GM18519 (cell line): ENCODE data around the gene ZNF85.
A peak's percentile ranks its signal among the peaks of the same experiment; 100 is the strongest.
"Not testable (repeated sequence)": the region's sequence is repeated elsewhere in the genome, so short reads cannot be mapped to it uniquely, and the experiment has no call there.

Experiments
- ATAC-seq: cut with Tn5 transposase; IDR thresholded peaks from one replicate; pipeline ENCODE4 v1.9.1; 2021; ENCODE audit warnings: mild to moderate bottlenecking, moderate library complexity; ENCODE audit not compliant: unreplicated experiment, low FRiP score

Gene ZNF85

DNA sequence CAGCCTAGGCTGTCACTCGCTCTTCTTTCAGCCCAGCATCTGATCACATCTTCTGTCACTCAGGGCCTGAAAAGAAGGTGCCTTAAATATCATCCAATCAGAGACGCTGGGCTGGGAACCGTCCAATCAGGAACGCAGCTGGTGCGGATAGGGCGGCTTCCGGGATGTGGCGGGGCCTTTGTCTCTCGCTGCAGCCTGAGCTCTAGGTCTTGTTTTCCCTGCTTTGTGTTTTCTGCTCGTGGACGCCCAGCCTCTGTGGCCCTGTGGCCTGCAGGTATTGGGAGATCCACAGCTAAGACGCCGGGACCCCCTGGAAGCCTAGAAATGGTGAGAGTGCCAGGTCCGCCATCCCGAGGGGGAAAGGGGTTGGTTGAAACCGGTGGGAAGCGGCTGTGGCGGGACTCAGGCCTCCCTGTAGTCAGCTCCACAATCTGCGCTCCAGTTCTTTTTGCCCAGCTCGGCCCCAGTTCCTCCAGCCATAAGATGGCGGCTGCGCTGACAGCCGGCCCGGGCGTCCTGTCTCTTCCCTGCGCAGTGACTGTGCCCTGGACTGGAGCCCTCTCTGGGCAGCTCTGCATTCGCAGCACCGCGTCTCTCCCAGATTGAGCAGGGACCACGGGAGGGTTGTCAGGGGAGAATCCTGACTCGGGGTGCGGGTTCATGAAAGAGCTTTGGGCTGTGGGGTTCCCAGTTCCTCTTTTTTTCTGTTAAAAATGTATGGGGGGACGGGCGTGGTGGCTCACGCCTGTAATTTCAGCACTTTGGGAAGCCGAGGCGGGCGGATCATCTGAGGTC is at the start of gene ZNF85:
TSS of gene ZNF85 (plus strand) at position 175 of the 795 bp plus-strand sequence. CDS start at position 325, 150 bp downstream.
- ATAC-seq: peak; percentile 96

DNA sequence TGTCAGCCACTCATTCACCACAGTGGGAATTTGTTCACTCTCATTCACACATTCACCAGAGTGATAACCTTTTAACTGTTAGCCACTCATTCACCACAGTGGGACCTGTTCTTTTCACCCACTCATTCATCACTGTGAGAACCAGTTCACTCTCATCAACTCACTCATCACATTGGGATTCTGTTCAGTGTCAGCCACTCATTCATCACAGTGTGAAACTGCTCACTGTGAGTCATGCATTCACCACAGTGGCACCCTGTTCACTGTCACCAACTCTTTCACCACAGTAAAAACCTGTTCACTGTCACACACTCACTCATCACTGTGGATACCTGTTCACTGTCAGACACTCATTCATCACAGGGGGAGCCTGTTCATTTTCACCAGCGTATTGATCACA is 43.5 kb upstream of the ZNF85 start:
- no peak for ATAC-seq

DNA sequence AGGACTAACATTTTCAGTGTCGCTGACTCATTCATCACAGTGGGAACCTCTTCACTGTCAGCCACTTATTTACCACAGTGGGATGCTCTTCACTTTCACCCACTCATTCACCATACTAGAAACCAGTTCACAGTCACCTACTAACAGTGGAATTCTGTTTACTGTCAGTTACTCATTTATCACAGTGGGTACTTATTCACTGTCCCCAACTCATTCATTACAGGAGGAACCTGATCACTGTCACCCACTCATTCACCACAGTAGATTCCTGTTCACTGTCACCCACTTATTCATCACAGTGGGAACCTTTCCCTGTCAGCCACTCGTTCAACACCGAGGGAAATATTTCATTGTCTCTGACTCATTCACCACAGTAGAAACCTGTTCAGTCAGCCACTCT is 10.1 kb upstream of the ZNF85 start:
- no peak for ATAC-seq

DNA sequence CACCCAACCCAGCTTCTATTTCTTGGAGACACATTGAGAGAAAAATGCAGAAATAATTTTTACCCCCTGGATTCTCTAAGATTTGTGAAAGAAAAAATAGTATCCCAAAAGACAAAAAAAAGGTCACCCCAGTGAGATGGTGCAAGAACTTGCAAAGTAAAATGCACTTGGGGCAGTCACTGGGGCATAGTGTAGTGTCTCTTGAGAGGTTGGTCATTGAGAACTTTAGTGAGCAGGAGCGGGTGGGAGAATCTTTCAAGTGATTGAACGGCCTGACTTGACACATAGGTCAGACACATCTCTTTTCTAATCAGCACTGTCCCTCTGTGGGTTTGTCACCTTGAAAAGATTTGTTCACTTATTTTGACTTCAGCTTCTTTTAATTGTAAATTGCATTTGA is 2.4 kb downstream of the ZNF85 start:
- no peak for ATAC-seq

DNA sequence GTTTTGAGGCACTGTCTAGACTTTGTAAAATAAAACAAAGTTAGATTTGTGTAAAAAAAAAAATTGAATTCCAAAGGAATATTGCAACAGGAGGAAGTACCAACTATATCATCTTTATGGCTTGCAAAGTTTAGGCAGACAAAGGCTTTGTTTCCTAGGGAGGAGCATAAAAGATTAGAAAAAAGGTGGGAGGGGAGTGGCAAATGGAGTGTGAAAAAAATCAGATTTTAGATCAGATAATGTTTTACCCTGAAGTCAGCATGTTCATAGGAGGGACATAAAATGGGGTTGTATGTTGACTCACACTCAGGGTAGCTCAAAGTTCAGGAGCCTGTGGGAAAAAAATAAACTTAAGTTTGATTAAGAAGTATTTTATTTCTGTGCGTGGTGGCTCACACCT is 3.7 kb downstream of the ZNF85 start:
- no peak for ATAC-seq

DNA sequence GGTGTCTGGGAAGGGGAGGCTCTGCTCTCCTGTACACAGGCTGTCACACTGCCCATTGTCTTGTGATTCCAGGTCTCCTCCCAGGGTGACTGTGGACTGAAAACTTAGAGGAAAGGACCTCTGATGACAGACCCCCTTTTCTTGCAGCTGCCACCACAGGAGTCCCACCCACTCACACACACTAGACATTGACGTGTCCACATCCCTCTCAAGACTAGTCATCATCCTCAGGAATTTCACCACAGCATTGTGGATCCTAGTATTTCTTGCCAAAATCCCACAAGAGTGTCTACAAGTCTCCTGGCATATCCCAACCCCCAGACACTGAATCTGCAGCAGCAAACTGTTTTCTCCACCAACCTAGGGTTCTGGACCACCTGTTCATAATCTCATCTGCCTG is 5.3 kb downstream of the ZNF85 start:
- ATAC-seq: no peak

DNA sequence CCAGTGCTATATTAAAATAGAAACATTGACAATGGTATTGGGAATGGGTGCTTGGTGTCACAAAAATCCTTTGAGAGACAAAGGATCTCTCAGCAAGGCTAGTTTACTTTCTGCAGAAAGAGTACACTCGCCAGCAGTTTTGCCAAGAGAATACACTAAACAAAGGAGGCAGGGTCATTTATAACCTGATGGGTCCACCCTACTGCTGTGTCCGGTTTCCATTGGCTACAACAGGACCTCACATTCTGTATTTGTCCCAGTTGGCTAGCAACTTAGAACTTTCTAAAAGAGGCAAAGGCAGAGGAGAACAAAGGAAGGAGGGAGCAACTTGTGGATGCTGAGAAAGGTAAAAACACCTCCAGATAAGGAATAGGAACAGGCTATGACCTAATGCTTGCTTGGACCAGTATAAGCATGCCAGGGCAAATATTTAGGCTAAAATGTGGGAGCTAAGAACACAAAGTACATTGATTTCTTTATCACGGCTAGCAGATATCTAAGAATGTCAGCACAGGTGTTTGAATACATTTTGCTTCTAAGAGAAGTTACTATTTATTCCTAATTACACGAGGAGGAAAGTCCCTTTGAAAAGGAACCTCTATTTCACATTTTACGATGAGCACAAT is 13.4 kb downstream of the ZNF85 start:
- not testable (repeated sequence) for ATAC-seq

DNA sequence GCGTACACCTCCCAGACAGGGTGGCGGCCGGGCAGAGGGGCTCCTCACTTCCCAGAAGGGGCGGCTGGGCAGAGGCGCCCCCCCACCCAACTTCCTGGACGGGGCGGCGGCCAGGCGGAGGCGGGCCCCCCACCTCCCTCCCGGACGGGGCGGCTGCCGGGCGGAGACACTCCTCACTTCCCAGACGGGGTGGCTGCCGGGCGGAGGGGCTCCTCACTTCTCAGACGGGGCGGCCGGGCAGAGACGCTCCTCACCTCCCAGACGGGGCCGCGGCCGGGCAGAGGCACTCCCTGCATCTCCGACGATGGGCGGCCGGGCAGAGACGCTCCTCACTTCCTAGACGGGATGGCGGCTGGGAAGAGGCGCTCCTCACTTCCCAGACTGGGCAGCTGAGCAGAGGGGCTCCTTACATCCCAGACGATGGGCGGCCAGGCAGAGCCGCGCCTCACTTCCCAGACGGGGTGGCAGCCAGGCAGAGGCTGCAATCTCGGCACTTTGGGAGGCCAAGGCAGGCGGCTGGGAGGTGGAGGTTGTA is 29.6 kb downstream of the ZNF85 start:
- not testable (repeated sequence) for ATAC-seq

DNA sequence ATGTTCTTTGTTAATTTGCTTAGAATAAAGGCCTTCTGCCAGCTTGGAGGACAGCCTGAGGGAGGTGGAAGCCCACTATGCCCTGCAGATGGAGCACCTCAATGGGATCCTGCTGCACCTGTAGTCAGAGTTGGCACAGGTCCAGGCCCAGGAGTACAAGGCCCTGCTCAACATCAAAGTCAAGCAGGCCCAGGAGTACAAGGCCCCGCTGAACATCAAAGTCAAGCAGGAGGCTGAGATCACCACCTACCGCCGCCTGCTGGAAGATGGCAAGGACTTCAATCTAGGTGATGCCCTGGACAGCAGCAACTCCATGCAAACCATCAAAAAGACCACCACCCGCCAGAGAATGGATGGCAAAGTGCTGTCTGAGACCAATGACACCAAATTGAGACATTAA is 41.7 kb downstream of the ZNF85 start:
- ATAC-seq: no peak

DNA sequence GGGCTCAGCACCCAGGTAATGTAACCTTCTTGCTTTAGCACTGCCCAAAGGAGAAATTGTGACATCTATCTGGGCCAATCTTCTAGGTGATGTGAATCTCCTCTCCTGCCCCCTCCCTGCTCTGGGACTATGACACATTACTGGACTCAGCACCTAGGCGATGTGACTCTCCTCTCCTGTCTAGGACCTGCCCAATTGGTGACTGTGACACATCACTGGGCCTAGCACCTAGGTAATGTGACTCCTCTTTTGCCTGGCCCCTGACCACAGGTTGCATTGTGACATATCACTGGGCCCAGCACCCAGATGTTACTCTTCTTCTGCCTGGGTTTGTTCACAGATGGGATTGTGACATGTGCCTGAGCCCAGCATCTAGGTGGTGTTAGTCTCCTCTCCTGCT is 45.0 kb downstream of the ZNF85 start:
- ATAC-seq: no peak

DNA sequence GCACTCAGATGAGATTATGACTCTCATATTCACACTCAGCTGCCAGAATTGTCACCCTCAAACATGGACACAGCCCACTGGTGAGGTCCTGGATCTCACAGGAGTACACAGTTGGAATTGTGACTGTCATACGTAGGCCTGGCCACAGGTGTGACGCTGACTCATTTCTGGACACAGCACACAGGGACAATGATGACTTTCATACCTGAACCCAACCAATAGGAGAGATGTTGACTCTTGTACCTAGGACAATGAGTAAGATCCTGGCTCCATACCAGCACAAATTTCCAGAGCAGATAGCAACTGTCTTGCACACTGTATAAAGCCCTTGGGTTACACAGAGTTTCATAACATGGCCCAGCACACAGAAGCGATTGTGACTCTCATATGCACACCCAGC is 46.4 kb downstream of the ZNF85 start:
- no peak for ATAC-seq

DNA sequence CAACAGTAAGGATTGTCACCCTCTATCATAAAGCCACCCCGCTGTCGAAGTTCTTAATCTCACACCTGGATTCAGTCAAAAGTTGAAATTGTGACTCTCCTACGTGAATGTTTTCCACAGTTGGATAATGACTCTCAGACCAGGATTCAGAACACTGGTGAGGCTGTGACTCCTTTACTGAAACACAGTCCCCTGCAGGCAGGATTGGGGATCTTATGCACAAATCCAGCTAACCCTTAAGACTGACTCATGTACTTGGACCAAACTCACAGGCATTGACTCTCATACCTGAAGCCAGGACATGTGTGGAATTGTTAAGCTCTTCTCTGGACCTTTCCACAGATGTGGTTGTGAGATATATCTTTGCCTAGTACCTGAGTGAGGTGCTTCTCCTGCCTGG is 46.8 kb downstream of the ZNF85 start:
- ATAC-seq: no peak

DNA sequence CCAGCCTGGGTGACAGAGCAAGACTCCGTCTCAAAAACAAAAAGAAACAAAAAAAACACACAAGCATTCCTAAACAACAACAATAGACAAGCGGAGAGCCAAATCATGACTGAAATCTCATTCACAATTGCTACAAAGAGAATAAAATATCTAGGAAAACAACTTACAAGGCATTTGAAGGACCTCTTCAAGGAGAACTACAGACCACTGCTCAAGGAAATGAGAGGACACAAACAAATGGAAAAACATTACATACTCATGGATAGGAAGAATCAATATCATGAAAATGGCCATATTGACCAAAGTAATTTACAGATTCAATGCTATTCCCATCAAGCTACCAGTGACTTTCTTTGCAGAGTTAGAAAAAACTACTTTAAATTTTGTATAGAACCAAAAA is 69.7 kb downstream of the ZNF85 start:
- ATAC-seq: not testable (repeated sequence)

DNA sequence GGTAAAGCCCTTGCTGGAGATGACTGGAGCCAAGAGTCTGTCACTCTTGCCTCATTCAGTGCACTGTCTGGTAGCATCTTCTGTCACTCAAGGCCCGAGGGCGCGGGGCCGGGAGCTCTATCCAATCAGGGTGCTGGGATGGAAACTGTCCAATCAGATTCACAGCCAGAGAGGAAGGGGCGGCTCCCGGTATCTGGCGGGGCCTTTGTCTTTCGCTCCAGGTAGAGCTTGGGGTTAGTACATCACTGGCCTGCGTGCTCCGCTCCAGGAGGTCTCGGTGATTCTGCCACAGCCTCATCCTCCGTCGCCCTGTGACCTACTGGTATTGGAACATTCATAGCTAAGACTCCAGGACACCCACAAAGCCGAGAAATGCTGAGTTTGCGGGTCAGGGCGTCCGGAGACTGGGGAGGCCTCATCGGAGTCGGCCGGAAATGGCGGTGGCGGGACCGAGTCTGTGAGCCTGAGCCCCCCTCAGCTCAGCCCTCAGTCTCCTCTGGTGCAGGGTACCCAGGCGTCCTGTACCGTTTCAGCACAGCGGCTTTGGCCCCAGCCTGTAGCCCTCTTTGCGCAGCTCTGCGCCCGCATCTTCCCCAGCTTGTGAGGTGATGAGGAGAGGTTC is 76.8 kb downstream of the ZNF85 start:
- peak; percentile 99 for ATAC-seq
